ENCODE measurements around the gene MYO5B. TPM values are rescaled to one million over a fixed set of nuclear protein-coding genes. Genes with fewer than 3 reads are reported as not detected.

Gene MYO5B
- total and polyA plus RNA-seq, 2 donors (not counting 1 experiment from before 2014, with no cell fraction given): 0.30 to 1.7 TPM

GRCh38 chr18:49907346-49907929, 287.5 kb downstream of the MYO5B start:
- Histone ChIP-seq H3K4me3 (ENCODE audit: control extremely low read depth in 1 of 5, extremely low read depth in 1 of 5, insufficient read depth in 1 of 5, low read depth in 2 of 5, low read length in 4 of 5) (no peak overlapping the region), H3K27ac (ENCODE audit: low read length in 2 of 2) (no peak overlapping the region), H3K9ac (ENCODE audit: low read length) (no peak overlapping the region), H3K27me3 (replicated peaks in 1 of 4; ENCODE audit: control extremely low read depth in 1 of 4, control insufficient read depth in 3 of 4, insufficient read depth in 4 of 4, low read length in 3 of 4) (peaks cover 0 to 6% (median 0%) of the 10 kb centered on the region in 4 experiments), H4K20me1 (ENCODE audit: control insufficient read depth, insufficient read depth, low read length, poor library complexity, severe bottlenecking) (no peaks in the 10 kb centered on the region), H3K9me3 (ENCODE audit: control extremely low read depth in 1 of 3, control insufficient read depth in 2 of 3, insufficient read depth in 1 of 3, low read length in 2 of 3) (peaks cover 0 to 7% (median 0%) of the 10 kb centered on the region in 3 donors), H3K4me1 (ENCODE audit: control insufficient read depth in 2 of 2, insufficient read depth in 2 of 2, low read length in 2 of 2) (no peaks in the 10 kb centered on the region), H2AFZ (ENCODE audit: insufficient read depth, low read depth, low read length, poor library complexity, severe bottlenecking) (no peak overlapping the region), H3K4me2 (replicated peaks; ENCODE audit: low read depth, low read length, poor library complexity, severe bottlenecking) (no peak overlapping the region), H3K36me3 (replicated peaks in 1 of 2; ENCODE audit: control extremely low read depth in 1 of 2, control insufficient read depth in 1 of 2, extremely low read depth in 1 of 2, insufficient read depth in 2 of 2, low read length in 1 of 2) (no peaks in the 10 kb centered on the region), H3K79me2 (ENCODE audit: control insufficient read depth, insufficient read depth, low read length) (no peaks in the 10 kb centered on the region)
- CTCF ChIA-PET: no interaction called here
- intact Hi-C loops (cut with micrococcal nuclease): no loop called here
- 56% methylated on average over 3 of the region's 3 CpGs for WGBS (ENCODE audit: insufficient coverage)
- POLR2A ChIA-PET: no interaction called here
- H3K4me1 Mint-ChIP-seq: no peaks in the 10 kb centered on the region
- ATAC-seq (ENCODE audit: low read depth): no peak
- H3K27ac Mint-ChIP-seq: no peak overlapping the region
- DNase-seq: no peak
- H3K27me3 Mint-ChIP-seq: peaks cover 8% of the 10 kb centered on the region
- TF ChIP-seq CTCF (IDR thresholded peaks at IDR 0.05): no peak
- TF ChIP-seq EZH2 (IDR thresholded peaks at IDR 0.05; ENCODE audit: borderline replicate concordance, insufficient read depth, low read depth, low read length, poor library complexity, severe bottlenecking): no peak
- peaks cover 2% of the 10 kb centered on the region for H3K9me3 Mint-ChIP-seq (ENCODE audit: insufficient read depth)
- no peak overlapping the region for H3K4me3 Mint-ChIP-seq

- ATAC-seq (ENCODE audit: low read depth) (no peak), DNase-seq (no peak)
- H3K27ac ChIP-seq (ENCODE audit: low read length in 2 of 2): no peak overlapping the region
- intact Hi-C loops (cut with micrococcal nuclease): no loop called here
- Mint-ChIP-seq H3K27me3 (peaks cover 8% of the 10 kb centered on the region), H3K4me1 (no peaks in the 10 kb centered on the region), H3K9me3 (ENCODE audit: insufficient read depth) (no peaks in the 10 kb centered on the region), H3K27ac (no peak overlapping the region), H3K4me3 (no peak overlapping the region)
- H3K9ac ChIP-seq (ENCODE audit: low read length): no peak overlapping the region
- no peaks in the 10 kb centered on the region for H3K36me3 ChIP-seq (replicated peaks in 1 of 2; ENCODE audit: control extremely low read depth in 1 of 2, control insufficient read depth in 1 of 2, extremely low read depth in 1 of 2, insufficient read depth in 2 of 2, low read length in 1 of 2)
- no peak overlapping the region for H3K4me3 ChIP-seq (ENCODE audit: control extremely low read depth in 1 of 5, extremely low read depth in 1 of 5, insufficient read depth in 1 of 5, low read depth in 2 of 5, low read length in 4 of 5)
- ChIA-PET POLR2A (no interaction called here), CTCF (no interaction called here)
- WGBS (ENCODE audit: insufficient coverage): 52% methylated on average over 4 of the region's 5 CpGs
- no peak overlapping the region for H2AFZ ChIP-seq (ENCODE audit: insufficient read depth, low read depth, low read length, poor library complexity, severe bottlenecking)
- H3K4me2 ChIP-seq (replicated peaks; ENCODE audit: low read depth, low read length, poor library complexity, severe bottlenecking): no peak overlapping the region
- no peaks in the 10 kb centered on the region for H3K9me3 ChIP-seq (ENCODE audit: control extremely low read depth in 1 of 3, control insufficient read depth in 2 of 3, insufficient read depth in 1 of 3, low read length in 2 of 3)
- no peaks in the 10 kb centered on the region for H4K20me1 ChIP-seq (ENCODE audit: control insufficient read depth, insufficient read depth, low read length, poor library complexity, severe bottlenecking)
- TF ChIP-seq CTCF (IDR thresholded peaks at IDR 0.05) (no peak), EZH2 (IDR thresholded peaks at IDR 0.05; ENCODE audit: borderline replicate concordance, insufficient read depth, low read depth, low read length, poor library complexity, severe bottlenecking) (no peak)
- no peaks in the 10 kb centered on the region for H3K79me2 ChIP-seq (ENCODE audit: control insufficient read depth, insufficient read depth, low read length)
- peaks cover 0 to 6% (median 0%) of the 10 kb centered on the region in 4 experiments for H3K27me3 ChIP-seq (replicated peaks in 1 of 4; ENCODE audit: control extremely low read depth in 1 of 4, control insufficient read depth in 3 of 4, insufficient read depth in 4 of 4, low read length in 3 of 4)
- H3K4me1 ChIP-seq (ENCODE audit: control insufficient read depth in 2 of 2, insufficient read depth in 2 of 2, low read length in 2 of 2): no peaks in the 10 kb centered on the region
Measured at GRCh38 chr18:49905771-49906170, 289.2 kb downstream of the MYO5B start.

Data from B cell (primary cell).